BJ (cell line): Measurements from ENCODE around the gene MICAL3. TPM values are rescaled to one million over a fixed set of nuclear protein-coding genes. Genes with fewer than 3 reads are reported as not detected.
A peak's percentile ranks its signal among the peaks of the same experiment; 100 is the strongest.
"Not testable (repeated sequence)": the region's sequence is repeated elsewhere in the genome, so short reads cannot be mapped to it uniquely, and the experiment has no call there.

Experiments used
- CTCF ChIA-PET: fragments of 350-600 bp; formaldehyde crosslinking; extraction: SDS; loops from one replicate; lab custom pipeline; 2021; ENCODE audit warnings: antibody characterized with exemption, inconsistent platforms; lab: Yijun Ruan, JAX
- POLR2A ChIA-PET: fragments of 300-600 bp; sonication (Branson Sonifier 250); formaldehyde crosslinking; extraction: SDS; loops from one replicate; lab custom pipeline; 2021; ENCODE audit warnings: antibody characterized with exemption; lab: Charles Lee
- DNase-seq: peaks from one replicate; pipeline ENCODE4 v3.0.0-alpha.2; 2011; ENCODE audit warnings: low read depth
- H3K27me3 ChIP-seq: 2 replicates; pipeline ENCODE4 v1.6.0; 2011; ENCODE audit warnings: low read length; ENCODE audit not compliant: control insufficient read depth, insufficient read depth
- H3K36me3 ChIP-seq: 2 replicates; pipeline ENCODE4 v1.5.1; 2011; ENCODE audit warnings: low read length; ENCODE audit not compliant: control insufficient read depth, insufficient read depth
- H3K4me3 ChIP-seq: 2 replicates; pipeline ENCODE4 v1.5.1; 2011; ENCODE audit warnings: low read depth, mild to moderate bottlenecking, control low read depth, low read length
- CTCF ChIP-seq: IDR thresholded peaks from 2 replicates; pipeline ENCODE4 v1.5.1; 2011; ENCODE audit warnings: low read depth, mild to moderate bottlenecking, control low read depth, inconsistent platforms, low read length, moderate library complexity; ENCODE audit not compliant: insufficient read depth
- polyA plus RNA-seq: library from polyadenylated mRNA; depleted of rRNA; stranded (reverse); fragments of >200 nt; gene quantifications from 2 replicates; pipeline ENCODE4 v1.2.3, GENCODE V29; 2011

Gene MICAL3
- polyA plus RNA-seq, 1 experiment: 16.4 TPM

- CTCF ChIA-PET: interaction anchor here (0.6 to 3.2 kb wide), 3 partner anchors 21 to 226 kb away, joined by 3 to 15 read pairs (median 5); partner anchors contain the start of genes MICAL3 and PEX26
- Histone ChIP-seq H3K27me3 (no peaks in the 10 kb centered on the region), H3K36me3 (no peaks in the 10 kb centered on the region), H3K4me3 (no peak overlapping the region)
- TF ChIP-seq CTCF: no peak
- POLR2A ChIA-PET: interaction anchor here (0.7 kb wide), 1 partner anchor 284 kb away, joined by 3 read pairs; no protein-coding TSS in a partner anchor
- no peak for DNase-seq
Observed at GRCh38 chr22:18055619-18056160, 31.3 kb upstream of the MICAL3 start.

GRCh38 chr22:18053216-18053946, 29.0 kb upstream of the MICAL3 start:
- H3K36me3 ChIP-seq, DNase-seq, H3K4me3 ChIP-seq, POLR2A ChIA-PET, H3K27me3 ChIP-seq, CTCF ChIA-PET: not testable (repeated sequence)

- H3K4me3 ChIP-seq, H3K36me3 ChIP-seq, DNase-seq, POLR2A ChIA-PET, H3K27me3 ChIP-seq: not testable (repeated sequence)
- CTCF ChIA-PET: interaction anchor here (1.3 kb wide), 1 partner anchor 22 kb away, joined by 3 read pairs; no protein-coding TSS in a partner anchor
Observed at GRCh38 chr22:18051113-18051512, 26.8 kb upstream of the MICAL3 start.

GRCh38 chr22:18050065-18050464, 25.7 kb upstream of the MICAL3 start:
- DNase-seq: no peak
- H3K27me3 ChIP-seq: no peaks in the 10 kb centered on the region
- TF ChIP-seq CTCF: no peak
- CTCF ChIA-PET: no interaction called here
- no peaks in the 10 kb centered on the region for H3K36me3 ChIP-seq
- POLR2A ChIA-PET: no interaction called here
- no peak overlapping the region for H3K4me3 ChIP-seq

- ChIA-PET POLR2A (no interaction called here), CTCF (interaction anchor here (0.6 to 1.0 kb wide), 2 partner anchors 24 to 141 kb away, joined by 3 to 4 read pairs; partner anchors contain the start of gene MICAL3)
- DNase-seq: peak; percentile 43
- no peaks in the 10 kb centered on the region for H3K36me3 ChIP-seq
- no peaks in the 10 kb centered on the region for H3K27me3 ChIP-seq
- peak overlapping the region; percentile 38 for H3K4me3 ChIP-seq
- no peak for TF ChIP-seq CTCF
Observed at GRCh38 chr22:18048441-18048898, 24.1 kb upstream of the MICAL3 start.

GRCh38 chr22:18048041-18048440, 23.7 kb upstream of the MICAL3 start:
- Histone ChIP-seq H3K4me3 (peak overlapping the region; percentile 38), H3K36me3 (no peaks in the 10 kb centered on the region), H3K27me3 (no peaks in the 10 kb centered on the region)
- ChIA-PET CTCF (interaction anchor here (1.0 kb wide), 1 partner anchor 24 kb away, joined by 4 read pairs; the partner anchor contains the start of gene MICAL3), POLR2A (no interaction called here)
- TF ChIP-seq CTCF: no peak
- DNase-seq: no peak
